NCI-H1436 (cell line): ENCODE measurements around the gene STRAP.
A peak's percentile ranks its signal among the peaks of the same experiment; 100 is the strongest.
"Not testable (repeated sequence)": the region's sequence is repeated elsewhere in the genome, so short reads cannot be mapped to it uniquely, and the experiment has no call there.

Source experiments
- DNase-seq: peaks from one replicate; lab custom pipeline; 2025; lab: John Stamatoyannopoulos, UW

Gene STRAP

DNA sequence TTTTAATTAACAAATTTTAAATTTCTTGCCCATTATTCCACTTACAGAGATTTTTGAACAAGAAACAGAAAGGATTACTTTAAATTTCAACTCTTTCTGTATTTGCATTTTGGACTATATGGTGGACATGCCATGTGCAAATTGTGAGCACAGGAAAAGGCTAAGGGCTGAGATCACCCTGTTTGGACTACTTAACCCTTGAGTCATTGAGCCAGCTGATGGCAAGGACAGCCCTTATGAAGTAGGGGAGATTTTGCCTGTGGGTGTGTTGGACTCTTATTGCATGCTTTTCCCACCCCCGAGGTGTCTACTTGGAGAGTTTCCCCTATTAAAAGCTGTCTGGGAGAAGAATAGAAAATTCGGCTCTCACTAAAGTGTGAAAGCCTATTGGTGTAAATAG lies 46.2 kb downstream of the STRAP start:
- no peak for DNase-seq

DNA sequence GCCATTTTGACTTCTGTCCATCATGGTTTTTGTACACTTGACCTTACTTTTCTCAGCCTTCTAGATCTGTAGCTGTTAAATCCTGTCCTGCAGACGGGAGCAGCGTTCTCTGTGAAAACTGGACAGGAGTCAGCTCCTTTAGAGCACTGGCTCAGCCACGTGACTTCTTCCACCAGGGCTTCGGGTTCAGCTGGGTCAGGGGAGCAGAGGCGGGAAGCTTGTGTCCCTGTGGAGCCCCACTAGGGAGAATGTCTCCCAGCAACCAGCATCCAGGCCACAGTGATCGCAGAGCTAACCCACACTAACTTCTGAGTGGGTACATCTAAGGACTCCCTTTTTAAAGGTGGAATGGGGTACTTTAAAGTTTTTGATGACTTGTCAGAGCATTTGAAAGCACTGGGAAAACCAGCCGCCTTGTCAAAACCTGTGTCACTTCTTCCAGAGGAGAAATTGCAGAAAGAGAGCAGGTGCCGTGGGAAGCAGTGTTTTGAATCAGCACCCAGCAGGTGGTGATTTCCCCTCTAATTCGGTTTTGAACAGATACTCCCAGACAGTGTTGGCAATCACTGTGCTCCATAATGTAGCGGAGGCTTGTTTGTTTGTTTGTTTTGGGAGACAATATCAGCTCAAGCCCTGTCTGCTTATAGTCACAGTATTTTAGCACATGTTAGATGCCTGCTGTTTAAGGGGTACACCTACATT lies 46.8 kb downstream of the STRAP start:
- DNase-seq: no peak

DNA sequence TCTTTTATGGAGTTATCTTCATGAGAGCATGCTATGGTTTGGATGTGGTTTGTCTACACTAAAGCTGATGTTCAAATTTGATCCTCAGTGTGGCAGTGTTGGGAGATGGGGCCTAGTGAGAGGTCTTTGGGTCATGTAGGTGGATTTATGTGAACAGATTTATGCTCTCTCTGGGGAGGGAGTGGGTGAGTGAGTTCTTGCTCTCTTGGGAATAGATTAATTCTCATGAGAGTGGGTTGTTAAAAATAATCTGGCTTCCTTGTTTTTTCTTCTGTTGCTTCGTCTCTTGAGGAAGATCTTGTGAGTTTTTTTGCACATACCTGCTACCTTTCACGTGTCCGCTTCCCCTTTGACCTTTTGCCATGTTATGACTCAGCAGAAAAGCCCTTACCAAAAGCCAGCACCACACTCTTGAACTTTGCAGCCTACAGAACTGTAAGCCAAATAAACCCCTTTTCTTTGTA lies 49.4 kb downstream of the STRAP start:
- DNase-seq: peak; percentile 45

DNA sequence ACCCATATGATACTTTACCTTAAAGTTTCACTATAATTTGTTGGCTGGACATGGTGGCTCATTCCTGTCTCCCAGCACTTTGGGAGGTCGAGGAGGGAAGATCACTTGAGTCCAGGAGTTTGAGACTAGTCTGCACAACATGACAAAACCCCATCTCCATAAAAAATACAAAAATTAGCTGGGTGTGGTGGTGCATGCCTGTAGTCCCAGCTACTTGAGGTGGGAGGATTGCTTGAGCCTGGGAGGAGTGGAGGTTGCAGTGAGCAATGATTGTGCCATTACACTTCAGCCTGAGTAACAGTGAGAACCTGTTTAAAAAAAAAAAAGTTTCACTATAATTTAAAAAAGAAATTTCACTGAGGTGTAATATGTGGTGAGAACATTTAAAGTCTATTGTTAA lies 50.1 kb downstream of the STRAP start:
- no peak for DNase-seq

DNA sequence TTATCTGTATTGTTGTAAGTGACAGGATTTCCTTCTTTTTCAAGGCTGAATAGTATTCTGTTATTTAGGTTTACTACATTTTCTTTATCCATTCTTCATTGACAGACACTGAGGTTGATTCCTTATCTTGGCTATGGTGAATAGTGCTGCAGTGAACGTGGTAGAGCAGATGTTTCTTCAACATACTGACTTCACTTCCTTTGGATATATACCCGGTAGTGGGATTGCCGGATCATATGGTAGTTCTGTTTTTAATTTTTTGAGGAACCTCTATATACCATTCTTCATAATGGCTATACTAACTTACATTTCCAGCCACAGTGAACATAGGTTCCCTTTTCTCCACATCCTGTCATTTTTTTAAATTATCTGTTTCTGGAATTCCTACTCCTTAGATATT lies 50.8 kb downstream of the STRAP start:
- DNase-seq: no peak

DNA sequence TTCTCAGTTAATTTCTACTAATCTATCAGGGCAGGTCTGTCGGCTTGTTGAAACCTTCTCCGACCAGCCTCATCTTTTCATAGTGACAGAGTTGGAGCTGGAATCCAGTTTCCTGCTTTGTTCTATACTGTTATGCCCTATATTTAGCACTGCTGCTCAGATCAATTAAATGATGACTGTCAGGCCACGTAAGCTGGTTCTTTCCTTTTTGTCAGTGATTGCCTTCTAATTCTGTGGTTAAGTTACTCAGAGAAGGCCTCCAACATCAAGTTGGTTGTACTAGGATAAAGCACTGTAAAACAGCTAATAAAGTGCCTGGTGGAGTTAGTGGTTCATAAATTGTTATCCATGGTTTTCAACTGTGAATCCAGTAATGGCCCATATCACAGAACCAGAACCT lies 51.6 kb downstream of the STRAP start:
- DNase-seq: no peak

DNA sequence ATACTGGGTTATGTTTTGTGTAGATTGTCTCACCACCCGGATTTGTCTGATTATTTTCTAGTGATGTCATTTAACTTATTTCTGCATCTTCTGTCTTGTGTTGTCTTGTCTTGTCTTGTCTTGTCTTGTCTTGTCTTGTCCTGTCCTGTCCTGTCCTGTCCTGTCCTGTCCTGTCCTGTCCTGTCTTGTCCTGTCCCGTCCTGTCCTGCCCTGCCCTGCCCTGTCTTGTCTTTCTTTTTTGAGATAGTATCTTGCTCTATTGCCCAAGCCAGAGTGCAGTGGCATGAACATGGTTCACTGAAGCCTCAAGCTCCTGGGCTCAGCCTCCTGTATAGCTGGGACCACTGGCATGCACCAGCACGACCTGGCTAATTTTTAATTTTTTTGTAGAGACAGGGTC lies 54.6 kb downstream of the STRAP start:
- DNase-seq: no peak

DNA sequence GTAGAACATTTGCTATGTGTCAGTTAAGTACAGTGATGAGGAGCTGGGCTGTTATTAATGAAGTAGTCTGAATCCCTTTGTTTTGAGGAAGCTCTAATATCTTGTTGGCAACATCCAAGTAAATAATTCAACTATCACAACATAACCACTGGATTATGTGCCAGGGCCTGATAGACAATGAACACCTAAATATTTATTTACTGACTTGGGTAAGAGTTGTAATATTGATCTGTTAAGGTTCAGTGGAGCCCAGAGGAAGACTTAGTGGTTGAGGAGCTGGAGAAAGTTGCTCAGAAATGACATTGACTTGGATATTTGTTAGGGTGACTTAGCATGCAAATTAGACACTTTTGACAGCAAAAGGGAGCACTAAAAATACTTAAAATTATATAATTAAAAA lies 55.7 kb downstream of the STRAP start:
- DNase-seq: no peak

DNA sequence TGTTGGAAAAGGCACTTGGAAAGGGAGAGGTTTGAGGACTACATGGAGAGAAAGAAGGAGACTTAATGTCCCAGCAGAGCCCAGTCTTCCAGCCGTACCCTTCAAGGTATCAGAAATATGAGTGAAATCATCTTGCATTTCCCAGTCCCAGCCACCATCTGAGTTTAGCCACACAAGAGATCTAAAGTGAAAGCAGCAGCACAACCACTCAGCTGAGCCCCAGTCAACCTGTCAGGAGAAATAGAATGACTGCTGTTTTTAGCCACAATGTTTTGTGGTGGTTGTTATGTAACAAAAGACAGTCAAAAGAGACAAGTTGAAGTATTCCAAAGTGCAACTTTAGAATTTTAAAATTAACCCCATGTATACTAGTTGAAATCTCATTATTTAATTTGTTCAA lies 56.9 kb downstream of the STRAP start:
- no peak for DNase-seq

DNA sequence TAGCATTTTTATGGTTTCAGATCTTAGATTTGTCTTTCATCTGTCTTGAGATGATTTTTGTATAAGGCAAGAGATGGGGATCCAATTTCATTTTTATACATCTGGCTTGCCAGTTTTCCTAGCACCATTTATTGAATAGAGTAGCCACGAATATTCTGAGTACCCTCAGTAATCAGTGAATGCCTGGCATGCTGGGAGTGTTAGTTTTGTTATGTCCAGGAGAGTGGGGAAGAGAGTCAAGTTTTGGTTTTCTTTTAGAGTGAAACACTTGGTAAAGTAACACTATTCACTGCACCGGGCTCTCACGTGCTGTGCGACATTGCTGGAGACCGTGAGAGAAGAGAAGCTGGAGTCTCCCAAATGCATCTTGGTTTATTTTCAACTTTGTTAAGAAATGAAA lies 60.3 kb downstream of the STRAP start:
- DNase-seq: no peak

DNA sequence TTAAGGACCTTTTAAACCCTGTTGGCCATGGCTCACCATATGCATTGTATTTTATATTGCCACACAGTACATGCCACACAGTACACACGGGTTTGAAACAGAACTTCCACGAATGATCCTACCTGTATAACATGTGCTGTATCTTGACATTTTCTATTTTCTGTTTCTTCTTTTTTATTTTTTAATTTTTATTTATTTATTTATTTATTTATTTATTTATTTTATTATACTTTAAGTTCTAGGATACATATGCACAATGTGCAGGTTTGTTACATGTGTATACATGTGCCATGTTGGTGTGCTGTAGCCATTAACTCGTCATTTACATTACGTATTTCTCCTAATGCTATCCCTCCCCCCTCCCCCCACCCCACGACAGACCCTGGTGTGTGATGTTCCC lies 61.3 kb downstream of the STRAP start:
- not testable (repeated sequence) for DNase-seq

DNA sequence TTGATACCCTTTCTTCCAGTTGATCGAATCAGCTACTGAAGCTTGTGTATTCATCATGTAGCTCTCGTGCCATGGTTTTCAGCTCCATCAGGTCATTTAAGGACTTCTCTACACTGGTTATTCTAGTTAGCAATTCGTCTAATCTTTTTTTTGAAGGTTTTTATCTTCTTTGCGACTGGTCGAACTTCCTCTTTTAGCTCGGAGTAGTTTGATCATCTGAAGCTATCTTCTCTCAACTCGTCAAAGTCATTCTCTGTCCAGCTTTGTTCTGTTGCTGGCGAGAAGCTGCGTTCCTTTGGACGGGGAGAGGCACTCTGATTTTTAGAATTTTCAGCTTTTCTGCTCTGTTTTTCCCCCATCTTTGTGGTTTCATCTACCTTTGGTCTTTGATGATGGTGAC lies 66.3 kb downstream of the STRAP start:
- DNase-seq: not testable (repeated sequence)
